KBM-7 (cell line): ENCODE measurements around the gene GATD1.

Experiments used
- DNase-seq: peaks from one replicate; pipeline ENCODE4 v3.0.0-alpha.2; 2015
- in situ Hi-C: fragments of 300-500 bp; cut with MboI; formaldehyde crosslinking; loops from 2 replicates; pipeline ENCODE4 v1.14.3; 2020; ENCODE audit warnings: low sequenced_read_pairs, low pct_unique_long_range_greater_than_20kb, mixed read lengths

GATD1 gene

DNA sequence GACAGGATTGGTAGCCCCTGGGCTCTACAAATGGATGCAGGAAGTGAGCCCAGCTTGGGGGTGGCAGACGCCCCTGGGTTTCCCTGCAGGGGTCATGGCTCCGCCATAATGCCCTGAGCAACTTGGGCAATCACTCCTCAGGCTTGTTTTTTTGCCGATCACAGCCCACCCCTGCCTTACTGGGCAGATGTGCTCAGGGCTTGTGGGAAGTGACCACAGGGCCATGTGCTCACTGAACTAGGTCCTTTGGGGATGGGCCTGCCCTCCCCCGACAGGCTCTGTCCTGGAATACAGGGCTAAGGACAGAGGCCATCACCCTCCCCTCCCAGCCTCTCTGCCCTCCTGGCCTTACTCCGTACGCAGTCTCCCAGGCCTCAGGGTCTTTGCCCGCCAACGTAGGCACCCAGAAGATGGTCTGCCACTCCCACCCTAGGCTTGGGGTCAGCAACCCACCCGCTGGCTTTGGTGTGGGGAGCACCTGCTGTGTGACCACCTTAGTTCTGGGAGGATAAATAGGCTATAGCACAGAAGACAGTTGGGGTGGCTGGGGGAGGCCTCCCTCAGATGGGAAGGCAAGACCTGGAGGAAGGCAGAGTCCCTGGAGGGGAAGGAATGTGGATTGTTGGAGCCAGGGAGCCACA, 36.3 kb upstream of the GATD1 start:
- DNase-seq = no peak
- in situ Hi-C loops = no loop called here

- in situ Hi-C loops = no loop called here
- no peak for DNase-seq
Measured at GRCh38 chr11:813072-813455, 35.8 kb upstream of the GATD1 start.

DNA sequence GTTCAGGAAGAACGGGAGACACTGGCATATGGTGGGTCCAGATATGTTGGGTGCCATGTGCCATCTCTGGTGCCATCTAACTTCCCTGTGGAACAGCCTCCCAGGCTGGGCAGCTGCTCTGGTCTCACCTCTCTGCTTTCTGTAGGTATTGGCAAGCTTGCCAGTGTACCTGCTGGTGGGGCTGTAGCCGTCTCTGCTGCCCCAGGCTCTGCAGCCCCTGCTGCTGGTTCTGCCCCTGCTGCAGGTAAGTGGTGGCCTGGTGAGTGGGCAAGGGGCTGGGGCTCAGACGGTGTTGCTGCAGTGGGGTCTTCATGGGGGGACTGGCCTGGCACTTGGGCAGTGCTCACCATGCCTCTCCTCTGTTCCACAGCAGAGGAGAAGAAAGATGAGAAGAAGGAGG, 35.1 kb upstream of the GATD1 start:
- in situ Hi-C loops = no loop called here
- DNase-seq = no peak

DNA sequence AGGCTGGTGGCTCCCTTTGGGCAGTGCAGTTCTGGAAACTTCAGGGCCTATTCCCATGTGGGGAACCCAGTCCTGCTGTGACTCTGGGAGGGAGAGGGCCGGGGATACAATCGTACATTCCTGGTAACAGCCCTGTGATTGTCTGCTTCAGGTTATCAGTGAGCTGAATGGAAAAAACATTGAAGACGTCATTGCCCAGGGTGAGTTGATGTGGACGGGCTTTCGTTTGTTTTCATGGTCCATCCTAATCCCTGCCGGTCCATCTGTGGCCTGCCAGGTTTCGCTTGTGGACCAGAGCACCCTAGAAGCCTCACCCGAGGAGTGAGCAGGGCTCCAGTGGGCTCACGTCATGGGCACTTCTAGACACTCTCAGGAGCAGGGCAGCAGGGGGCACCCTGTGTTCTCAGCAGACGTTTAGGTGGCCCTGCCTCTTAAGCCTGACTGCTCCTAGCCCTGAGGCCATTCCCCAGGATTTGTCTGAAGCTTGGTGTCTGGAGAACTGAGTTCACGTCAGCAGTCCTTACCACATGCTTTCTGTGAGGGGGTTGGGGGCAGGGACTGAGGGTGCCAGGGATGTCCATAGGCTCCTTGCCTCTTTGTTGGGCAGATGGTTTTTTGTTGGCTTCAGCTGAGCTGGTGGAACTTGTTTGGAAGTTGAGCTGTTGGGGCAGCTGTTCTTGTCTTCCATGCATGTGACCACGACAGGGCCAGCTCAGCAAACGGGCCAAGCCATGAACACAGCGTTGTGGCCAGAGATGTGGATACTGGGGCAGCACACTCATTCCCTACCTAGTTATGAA, 34.4 kb upstream of the GATD1 start:
- no peak for DNase-seq
- in situ Hi-C loops = no loop called here

DNA sequence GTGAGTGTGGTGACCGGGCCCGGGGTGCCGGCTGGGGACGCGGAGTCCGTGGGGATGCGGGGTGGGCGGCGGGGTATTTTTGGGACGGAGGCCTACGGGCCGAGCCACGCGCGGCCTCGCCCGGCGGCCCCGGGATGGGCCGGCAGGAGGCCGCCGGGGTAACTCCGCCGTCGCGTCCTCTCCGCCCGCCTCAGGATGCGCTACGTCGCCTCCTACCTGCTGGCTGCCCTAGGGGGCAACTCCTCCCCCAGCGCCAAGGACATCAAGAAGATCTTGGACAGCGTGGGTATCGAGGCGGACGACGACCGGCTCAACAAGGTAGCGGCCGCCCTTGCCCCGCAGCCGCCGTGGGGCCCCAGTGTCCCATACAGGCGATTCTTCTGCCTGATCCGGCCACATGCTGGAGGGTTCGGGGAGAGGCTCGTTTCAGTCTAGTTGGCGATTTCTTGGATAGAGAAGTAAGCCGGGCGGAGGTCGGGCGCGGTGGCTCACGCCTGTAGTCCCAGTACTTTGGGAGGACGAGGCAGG, 32.8 kb upstream of the GATD1 start:
- DNase-seq = no peak
- in situ Hi-C loops = no loop called here

GRCh38 chr11:809287-810039, 32.2 kb upstream of the GATD1 start, which contains the start of gene RPLP2:
Gene RPLP2, plus strand, starts transcription at chr11:809967. Its CDS starts 268 bp downstream, at chr11:810235.
- peak; percentile 97 for DNase-seq
- in situ Hi-C loops = no loop called here

GRCh38 chr11:808427-809286, 31.4 kb upstream of the GATD1 start:
- DNase-seq = no peak
- in situ Hi-C loops = no loop called here

- in situ Hi-C loops = no loop called here
- DNase-seq = no peak
Measured at GRCh38 chr11:804599-804964, 27.3 kb upstream of the GATD1 start.

GRCh38 chr11:803770-804598, 26.7 kb upstream of the GATD1 start:
- DNase-seq = peak; percentile 47
- in situ Hi-C loops = no loop called here

DNA sequence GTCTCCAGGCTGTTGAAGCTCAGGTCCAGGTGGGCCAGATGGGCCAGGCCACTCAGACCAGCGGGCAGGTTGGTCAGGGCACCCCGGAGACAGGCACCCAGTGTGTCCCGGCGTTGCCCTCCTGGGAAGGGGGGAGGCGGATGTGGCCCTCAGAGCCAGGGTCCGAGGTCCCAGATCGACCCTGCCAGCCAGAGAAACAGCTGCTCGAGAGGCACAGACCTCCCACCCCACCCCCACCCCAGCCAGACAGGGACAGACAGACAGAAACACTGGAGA, 26.1 kb upstream of the GATD1 start:
- DNase-seq = no peak
- in situ Hi-C loops = no loop called here

DNA sequence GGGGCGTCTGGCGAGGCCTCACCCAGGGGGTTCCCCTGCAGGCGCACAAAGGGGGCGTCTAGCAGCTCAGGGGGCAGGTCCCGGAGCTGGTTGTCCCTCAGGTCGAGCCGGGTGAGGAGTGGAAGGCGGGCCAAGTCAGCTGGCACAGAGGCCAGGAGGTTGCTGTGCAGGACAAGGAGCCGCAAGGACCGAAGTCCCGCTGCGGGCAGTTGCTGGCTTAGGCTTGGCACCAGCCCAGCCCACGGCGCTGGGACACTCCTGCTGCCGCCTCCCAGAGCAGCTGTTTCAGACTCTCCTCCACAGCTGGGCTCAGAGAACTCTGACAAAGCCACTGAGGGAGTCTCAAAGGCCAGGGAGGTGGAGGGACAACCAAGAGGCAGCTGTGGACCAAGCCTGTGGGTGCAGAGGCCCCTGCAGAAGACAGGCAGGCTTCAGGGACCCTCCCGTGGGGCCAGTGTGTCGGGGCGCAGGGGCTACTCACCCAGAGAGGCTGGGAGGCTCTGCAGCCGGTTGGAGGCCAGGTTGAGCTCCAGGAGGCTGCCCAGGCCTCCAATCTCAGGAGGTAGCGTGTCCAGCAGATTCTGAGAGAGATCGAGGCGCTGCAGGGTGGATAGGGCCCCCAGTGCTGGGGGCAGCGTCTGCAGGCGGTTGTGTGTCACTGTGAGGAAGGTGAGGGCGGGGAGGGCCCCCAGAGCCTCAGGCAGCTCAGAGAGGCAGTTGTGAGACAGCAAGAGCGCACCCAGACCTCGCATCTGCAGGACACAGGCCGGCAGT, 25.6 kb upstream of the GATD1 start:
- no peak for DNase-seq
- in situ Hi-C loops = no loop called here

GRCh38 chr11:802018-802617, 24.8 kb upstream of the GATD1 start:
- in situ Hi-C loops = no loop called here
- no peak for DNase-seq

- DNase-seq = no peak
- in situ Hi-C loops = no loop called here
Measured at GRCh38 chr11:801097-801780, 24.0 kb upstream of the GATD1 start.

DNA sequence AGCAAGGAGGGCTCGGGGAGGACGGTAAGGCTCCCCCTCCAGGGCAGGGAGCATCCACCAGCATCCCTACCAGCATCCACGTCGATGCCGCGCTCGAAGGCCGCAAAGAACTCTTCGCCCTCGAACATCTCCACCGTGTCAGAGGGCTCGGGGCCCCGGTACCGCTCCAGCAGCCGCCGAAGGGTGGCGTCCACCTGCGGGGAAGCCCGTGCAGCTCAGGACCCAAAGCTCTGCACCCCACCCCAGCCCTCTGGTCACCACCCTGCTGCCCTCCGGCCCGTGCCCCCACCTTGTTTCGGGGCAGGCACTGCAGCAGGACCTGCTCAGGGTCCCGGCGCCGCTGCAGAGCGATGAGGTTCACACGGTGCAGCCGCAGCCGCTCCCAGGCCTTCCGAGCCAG, 23.2 kb upstream of the GATD1 start:
- no peak for DNase-seq
- in situ Hi-C loops = no loop called here

GRCh38 chr11:799641-800316, 22.5 kb upstream of the GATD1 start:
- DNase-seq = no peak
- in situ Hi-C loops = no loop called here

DNA sequence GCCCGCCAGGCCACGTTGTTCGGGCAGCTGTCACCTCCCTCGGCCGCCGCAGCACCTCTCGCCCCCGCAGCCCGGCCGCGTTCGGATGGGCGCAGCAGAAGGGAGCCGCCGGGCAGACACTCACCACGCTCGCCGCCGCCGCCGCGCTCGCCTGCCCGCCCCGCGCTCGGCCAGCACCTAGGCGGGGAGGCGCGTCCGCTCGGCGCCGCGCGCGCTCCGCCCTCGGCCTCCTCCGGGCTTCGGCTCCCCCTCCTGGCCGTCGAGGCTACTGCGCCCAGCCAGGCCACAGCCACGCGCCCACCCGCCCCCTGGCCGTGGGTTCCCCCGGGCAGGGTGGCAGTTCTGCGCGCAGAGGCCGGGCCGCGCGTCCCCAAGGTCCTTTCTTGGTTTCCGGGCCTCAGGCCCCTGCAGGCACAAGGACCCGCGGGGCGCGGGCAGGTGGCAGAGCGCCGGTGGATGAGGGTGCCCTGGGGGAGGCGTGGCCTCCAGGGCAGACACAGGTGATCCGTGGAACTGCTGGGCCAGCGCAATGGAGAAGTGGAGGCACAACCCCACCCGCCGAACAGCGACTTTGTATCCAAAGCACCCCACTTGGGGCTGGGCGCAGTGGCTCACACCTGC, 20.9 kb upstream of the GATD1 start, which contains the start of gene SLC25A22:
Gene SLC25A22, minus strand, starts transcription at position 189 of the 621 bp plus-strand sequence. CDS start 3,275 bp downstream, outside the sequence.
- DNase-seq = peak; percentile 79
- in situ Hi-C loops = no loop called here
